Measurements from ENCODE around the gene PPP2R3A.

DNA sequence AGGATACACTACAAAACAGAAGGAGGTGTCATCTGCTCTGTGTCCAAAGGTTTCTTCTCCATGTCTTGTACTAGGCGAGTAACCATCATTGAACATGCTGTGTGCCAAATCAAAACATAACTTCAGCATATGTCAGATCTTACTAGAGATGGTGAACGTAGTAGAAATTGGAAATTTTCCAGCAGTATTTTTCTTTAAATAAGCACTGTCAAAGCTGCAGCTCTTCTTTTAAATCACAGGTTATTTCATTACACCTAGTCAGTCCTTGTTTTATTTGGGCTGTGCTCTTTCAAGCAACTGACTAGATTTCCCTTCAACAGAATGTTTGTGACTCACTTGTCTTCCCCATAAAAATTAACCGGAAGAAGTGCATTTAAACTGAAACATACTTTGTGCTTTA is 184.1 kb downstream of the PPP2R3A start:
- TF ChIP-seq CTCF (conservative IDR thresholded peaks at IDR 0.05 in 1 of 2, IDR thresholded peaks at IDR 0.05 in 1 of 2; ENCODE audit: low read depth in 1 of 2, low read length in 2 of 2) (no peak), EZH2 (IDR thresholded peaks at IDR 0.05; ENCODE audit: low read length, missing control alignments) (no peak)

Data from fibroblast of lung (primary cell).